Measurements from ENCODE around the gene WDR3. TPM values are rescaled to one million over a fixed set of nuclear protein-coding genes. Genes with fewer than 3 reads are reported as not detected.

Gene WDR3
- total RNA-seq, 1 experiment from 2014 or later, result 70.5 TPM

DNA sequence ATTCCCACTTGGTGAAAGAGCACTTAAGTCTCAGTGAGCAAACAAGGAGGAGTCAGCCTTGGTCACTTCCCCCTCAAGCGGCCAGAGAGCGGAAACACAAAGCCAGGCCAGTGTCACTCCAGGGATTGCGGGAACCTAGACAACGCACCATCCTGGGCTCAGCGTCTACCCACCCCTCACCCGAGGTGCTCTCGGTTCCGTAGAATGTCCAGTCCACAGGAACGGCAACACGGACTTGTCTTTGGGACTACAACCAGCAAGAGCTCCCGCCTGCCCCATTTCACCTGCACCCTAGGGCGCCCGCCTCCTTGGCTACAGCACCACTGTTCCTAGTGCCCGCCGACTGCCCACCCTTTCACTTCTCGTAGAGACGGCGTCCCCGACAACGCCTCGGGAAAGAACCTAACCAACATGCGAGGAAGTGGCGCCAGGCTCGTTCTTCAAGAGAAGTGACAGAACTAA, 627 bp upstream of the WDR3 start:
- peaks cover 89% of the 10 kb centered on the region for H3K79me2 ChIP-seq (ENCODE audit: insufficient read depth, low read length)
- no TSS peak for BruUV-seq (replicated peaks)
- peaks cover 6 to 14% of the 10 kb centered on the region in 2 experiments; a peak in 2 of 4 replicates for H3K36me3 ChIP-seq (ENCODE audit: control insufficient read depth in 1 of 2, insufficient read depth in 2 of 2, low read length in 2 of 2)
- DNase-seq (ENCODE audit: low read depth, low spot score) (peak; percentile 39), ATAC-seq (peak; percentile 80)
- POLR2A ChIA-PET, result interaction anchor here (0.9 to 1.1 kb wide), 2 partner anchors 14 to 868 kb away, joined by 4 read pairs; partner anchors contain the start of gene TTF2
- CTCF ChIA-PET, result interaction anchor here (1.2 to 1.4 kb wide), 2 partner anchors 14 to 33 kb away, joined by 4 read pairs; no protein-coding TSS in a partner anchor
- TF ChIP-seq CEBPB (IDR thresholded peaks at IDR 0.05; ENCODE audit: low read depth) (no peak), RAD21 (IDR thresholded peaks at IDR 0.05; ENCODE audit: low read depth) (0 out of 2 replicates have a peak, but pooled peaks have one; percentile 10), ZNF274 (IDR thresholded peaks at IDR 0.05; ENCODE audit: low read depth, low read length) (no peak), SIN3A (IDR thresholded peaks at IDR 0.05; ENCODE audit: low read depth) (0 out of 2 replicates have a peak, but pooled peaks have one; percentile 21)
- TF ChIP-seq, protein P1, sequence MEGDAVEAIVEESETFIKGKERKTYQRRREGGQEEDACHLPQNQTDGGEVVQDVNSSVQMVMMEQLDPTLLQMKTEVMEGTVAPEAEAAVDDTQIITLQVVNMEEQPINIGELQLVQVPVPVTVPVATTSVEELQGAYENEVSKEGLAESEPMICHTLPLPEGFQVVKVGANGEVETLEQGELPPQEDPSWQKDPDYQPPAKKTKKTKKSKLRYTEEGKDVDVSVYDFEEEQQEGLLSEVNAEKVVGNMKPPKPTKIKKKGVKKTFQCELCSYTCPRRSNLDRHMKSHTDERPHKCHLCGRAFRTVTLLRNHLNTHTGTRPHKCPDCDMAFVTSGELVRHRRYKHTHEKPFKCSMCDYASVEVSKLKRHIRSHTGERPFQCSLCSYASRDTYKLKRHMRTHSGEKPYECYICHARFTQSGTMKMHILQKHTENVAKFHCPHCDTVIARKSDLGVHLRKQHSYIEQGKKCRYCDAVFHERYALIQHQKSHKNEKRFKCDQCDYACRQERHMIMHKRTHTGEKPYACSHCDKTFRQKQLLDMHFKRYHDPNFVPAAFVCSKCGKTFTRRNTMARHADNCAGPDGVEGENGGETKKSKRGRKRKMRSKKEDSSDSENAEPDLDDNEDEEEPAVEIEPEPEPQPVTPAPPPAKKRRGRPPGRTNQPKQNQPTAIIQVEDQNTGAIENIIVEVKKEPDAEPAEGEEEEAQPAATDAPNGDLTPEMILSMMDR (IDR thresholded peaks at IDR 0.05 in 2 of 3, conservative IDR thresholded peaks at IDR 0.05 in 1 of 3; ENCODE audit: borderline replicate concordance in 1 of 3, insufficient read depth in 1 of 3, low read depth in 2 of 3, low read length in 2 of 3), result peak in 1 of 3 experiments; percentile 5; a peak in 1 of 6 replicates
- peak overlapping the region; percentile 78 for H3K4me2 ChIP-seq (ENCODE audit: low read length)
- intact Hi-C loops (cut with micrococcal nuclease), result no loop called here
- H2AFZ ChIP-seq (ENCODE audit: low read depth, low read length, poor library complexity, severe bottlenecking), result no peak overlapping the region
- H3K9ac ChIP-seq (ENCODE audit: low read length), result peak overlapping the region; percentile 93
- peaks cover 8 to 17% of the 10 kb centered on the region in 2 experiments; a peak in 3 of 4 replicates for H3K4me1 ChIP-seq (ENCODE audit: control insufficient read depth in 1 of 2, insufficient read depth in 2 of 2, low read length in 2 of 2)
- peak overlapping the region; percentile 93 to 99 for H3K4me3 ChIP-seq (replicated peaks in 1 of 2; ENCODE audit: low read depth in 1 of 2, low read length in 2 of 2)
- H3K9me2 ChIP-seq (ENCODE audit: insufficient read depth), result no peaks in the 10 kb centered on the region
- no peaks in the 10 kb centered on the region for H3K27me3 ChIP-seq (ENCODE audit: insufficient read depth, low read length)
- H3K9me3 ChIP-seq (ENCODE audit: control insufficient read depth in 1 of 2, insufficient read depth in 1 of 2, low read depth in 1 of 2, low read length in 2 of 2), result no peaks in the 10 kb centered on the region
- RAD21 ChIA-PET (ENCODE audit: low non-redundant PET in 1 of 2, low total read pairs in 2 of 2, uncharacterized antibody in 2 of 2, unreplicated experiment in 2 of 2), result no interaction called here
- peaks cover 12% of the 10 kb centered on the region; the same call in 1 of the 2 replicates for H4K20me1 ChIP-seq (ENCODE audit: insufficient read depth)
- H3K27ac ChIP-seq (ENCODE audit: low read depth, low read length), result peak overlapping the region; percentile 57

DNA sequence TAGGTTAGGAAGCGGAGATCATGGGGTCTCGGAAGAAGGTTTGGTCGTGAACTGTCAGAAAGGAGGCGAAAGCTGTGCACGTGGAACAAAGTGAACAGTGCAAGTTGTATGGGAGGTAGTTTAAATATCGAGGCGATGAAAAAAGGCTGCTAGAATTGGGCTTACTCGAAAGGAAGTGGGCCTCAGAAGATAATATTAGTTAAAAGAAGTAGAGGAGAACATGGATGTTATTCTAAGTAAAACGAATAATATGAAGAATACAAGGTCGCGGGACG, 571 bp downstream of the WDR3 start:
- Histone ChIP-seq H3K9ac (ENCODE audit: low read length) (peak overlapping the region; percentile 93), H2AFZ (ENCODE audit: low read depth, low read length, poor library complexity, severe bottlenecking) (no peak overlapping the region), H3K4me1 (ENCODE audit: control insufficient read depth in 1 of 2, insufficient read depth in 2 of 2, low read length in 2 of 2) (peaks cover 8 to 17% of the 10 kb centered on the region in 2 experiments; a peak in 3 of 4 replicates), H3K79me2 (ENCODE audit: insufficient read depth, low read length) (peaks cover 97% of the 10 kb centered on the region), H3K4me3 (replicated peaks in 1 of 2; ENCODE audit: low read depth in 1 of 2, low read length in 2 of 2) (peak overlapping the region; percentile 93 to 99), H3K36me3 (ENCODE audit: control insufficient read depth in 1 of 2, insufficient read depth in 2 of 2, low read length in 2 of 2) (peaks cover 16 to 23% of the 10 kb centered on the region in 2 experiments), H4K20me1 (ENCODE audit: insufficient read depth) (peaks cover 17% of the 10 kb centered on the region; the same call in 1 of the 2 replicates), H3K27ac (ENCODE audit: low read depth, low read length) (peak overlapping the region; percentile 57), H3K27me3 (ENCODE audit: insufficient read depth, low read length) (no peaks in the 10 kb centered on the region), H3K9me2 (ENCODE audit: insufficient read depth) (no peaks in the 10 kb centered on the region), H3K4me2 (ENCODE audit: low read length) (peak overlapping the region; percentile 78), H3K9me3 (ENCODE audit: control insufficient read depth in 1 of 2, insufficient read depth in 1 of 2, low read depth in 1 of 2, low read length in 2 of 2) (no peaks in the 10 kb centered on the region)
- ATAC-seq, result no peak
- DNase-seq (ENCODE audit: low read depth, low spot score), result no peak
- ChIA-PET CTCF (no interaction called here), POLR2A (no interaction called here), RAD21 (ENCODE audit: low non-redundant PET in 1 of 2, low total read pairs in 2 of 2, uncharacterized antibody in 2 of 2, unreplicated experiment in 2 of 2) (no interaction called here)
- intact Hi-C loops (cut with micrococcal nuclease), result no loop called here
- no TSS peak for BruUV-seq (replicated peaks)
- TF ChIP-seq ELF1 (IDR thresholded peaks at IDR 0.05; ENCODE audit: borderline replicate concordance, low read depth), result no peak
- TF ChIP-seq, protein P2, sequence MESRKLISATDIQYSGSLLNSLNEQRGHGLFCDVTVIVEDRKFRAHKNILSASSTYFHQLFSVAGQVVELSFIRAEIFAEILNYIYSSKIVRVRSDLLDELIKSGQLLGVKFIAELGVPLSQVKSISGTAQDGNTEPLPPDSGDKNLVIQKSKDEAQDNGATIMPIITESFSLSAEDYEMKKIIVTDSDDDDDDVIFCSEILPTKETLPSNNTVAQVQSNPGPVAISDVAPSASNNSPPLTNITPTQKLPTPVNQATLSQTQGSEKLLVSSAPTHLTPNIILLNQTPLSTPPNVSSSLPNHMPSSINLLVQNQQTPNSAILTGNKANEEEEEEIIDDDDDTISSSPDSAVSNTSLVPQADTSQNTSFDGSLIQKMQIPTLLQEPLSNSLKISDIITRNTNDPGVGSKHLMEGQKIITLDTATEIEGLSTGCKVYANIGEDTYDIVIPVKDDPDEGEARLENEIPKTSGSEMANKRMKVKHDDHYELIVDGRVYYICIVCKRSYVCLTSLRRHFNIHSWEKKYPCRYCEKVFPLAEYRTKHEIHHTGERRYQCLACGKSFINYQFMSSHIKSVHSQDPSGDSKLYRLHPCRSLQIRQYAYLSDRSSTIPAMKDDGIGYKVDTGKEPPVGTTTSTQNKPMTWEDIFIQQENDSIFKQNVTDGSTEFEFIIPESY (IDR thresholded peaks at IDR 0.05; ENCODE audit: extremely low read depth, insufficient replicate concordance, low read length), result no peak
- TF ChIP-seq, protein P1 (IDR thresholded peaks at IDR 0.05 in 2 of 3, conservative IDR thresholded peaks at IDR 0.05 in 1 of 3; ENCODE audit: borderline replicate concordance in 1 of 3, insufficient read depth in 1 of 3, low read depth in 2 of 3, low read length in 2 of 3), result no peak
- no peak for TF ChIP-seq JUND (IDR thresholded peaks at IDR 0.05)
